Measurements from ENCODE around the gene DYNLT1. TPM values are rescaled to one million over a fixed set of nuclear protein-coding genes. Genes with fewer than 3 reads are reported as not detected.
A peak's percentile ranks its signal among the peaks of the same experiment; 100 is the strongest.

DYNLT1 gene
- polyA plus RNA-seq (2013, experiment 1 of 2), result 158 TPM
- 158 TPM for polyA plus RNA-seq (2013, experiment 2 of 2)

- Histone ChIP-seq H3K14ac (ENCODE audit: low read length) (peak within 1 kb of the TSS; percentile 99), H3K27me3 (ENCODE audit: control insufficient read depth in 3 of 3, insufficient read depth in 3 of 3, low read depth in 1 of 3, low read length in 3 of 3) (peaks cover 0 to 23% (median 0%) of the 10 kb centered on the region in 3 experiments), H3K4ac (ENCODE audit: low read length) (peak within 1 kb of the TSS; percentile 72), H3K9me3 (replicated peaks in 1 of 2; ENCODE audit: control insufficient read depth in 2 of 2, insufficient read depth in 1 of 2, low read depth in 1 of 2, low read length in 2 of 2) (peaks cover 0 to 2% of the 10 kb centered on the region in 2 donors), H4K91ac (ENCODE audit: low read depth, low read length, poor library complexity) (no peak within 1 kb of the TSS), H2BK5ac (ENCODE audit: low read length) (peak within 1 kb of the TSS; percentile 35), H3K36me3 (replicated peaks in 1 of 2; ENCODE audit: control insufficient read depth in 2 of 2, insufficient read depth in 2 of 2, low read length in 2 of 2) (peaks cover 0 to 34% of the 10 kb centered on the region in 2 donors), H3K18ac (ENCODE audit: low read length) (peak within 1 kb of the TSS; percentile 98), H2BK120ac (ENCODE audit: low read depth, low read length) (peak within 1 kb of the TSS; percentile 68), H2BK15ac (ENCODE audit: low read length) (no peak within 1 kb of the TSS), H3K4me1 (ENCODE audit: control insufficient read depth in 2 of 2, insufficient read depth in 1 of 2, low read depth in 1 of 2, low read length in 2 of 2) (peaks cover 4 to 8% of the 10 kb centered on the region in 2 donors), H3K9ac (ENCODE audit: low read depth, low read length, poor library complexity) (peak within 1 kb of the TSS; percentile 96), H3K79me1 (ENCODE audit: low read depth, low read length) (peaks cover 8% of the 10 kb centered on the region), H3K4me2 (ENCODE audit: insufficient read depth, low read length, poor library complexity, severe bottlenecking) (peak within 1 kb of the TSS; percentile 55), H4K8ac (ENCODE audit: low read depth, low read length) (no peak within 1 kb of the TSS), H3K4me3 (ENCODE audit: low read length in 2 of 2) (peak within 1 kb of the TSS; percentile 98 to 100), H2AFZ (ENCODE audit: low read length) (peak within 1 kb of the TSS; percentile 97), H2AK5ac (ENCODE audit: low read depth, low read length) (peak within 1 kb of the TSS; percentile 86), H3K23ac (ENCODE audit: low read depth, low read length, poor library complexity) (peak within 1 kb of the TSS; percentile 76), H3K27ac (replicated peaks; ENCODE audit: low read length) (peak within 1 kb of the TSS; percentile 79), H2BK12ac (ENCODE audit: low read length) (no peak within 1 kb of the TSS)
- no CpG with 5 or more reads among the region's 81 CpGs for WGBS, 2 donors (ENCODE audit: extremely low coverage in 2 of 2, insufficient read length in 2 of 2, insufficient replicate concordance in 1 of 2)
- peak; percentile 95 for DNase-seq (ENCODE audit: low spot score)
Observed at GRCh38 chr6:158644231-158645063, at the start of gene DYNLT1. TSS of gene DYNLT1 (minus strand) at chr6:158644743. CDS start at chr6:158644708, 35 bp downstream.

GRCh38 chr6:158688860-158689259 lies 44.3 kb upstream of the DYNLT1 start:
- Histone ChIP-seq H2AK5ac (ENCODE audit: low read depth, low read length) (no peak overlapping the region), H3K36me3 (replicated peaks in 1 of 2; ENCODE audit: control insufficient read depth in 2 of 2, insufficient read depth in 2 of 2, low read length in 2 of 2) (peaks cover 0 to 2% of the 10 kb centered on the region in 2 donors), H3K23ac (ENCODE audit: low read depth, low read length, poor library complexity) (no peak overlapping the region), H2BK5ac (ENCODE audit: low read length) (no peak overlapping the region), H3K27me3 (ENCODE audit: control insufficient read depth in 3 of 3, insufficient read depth in 3 of 3, low read depth in 1 of 3, low read length in 3 of 3) (peaks cover 0 to 10% (median 0%) of the 10 kb centered on the region in 3 experiments), H3K4me3 (ENCODE audit: low read length in 2 of 2) (no peak overlapping the region), H3K79me1 (ENCODE audit: low read depth, low read length) (no peaks in the 10 kb centered on the region), H3K4ac (ENCODE audit: low read length) (no peak overlapping the region), H2BK15ac (ENCODE audit: low read length) (no peak overlapping the region), H3K9me3 (replicated peaks in 1 of 2; ENCODE audit: control insufficient read depth in 2 of 2, insufficient read depth in 1 of 2, low read depth in 1 of 2, low read length in 2 of 2) (no peaks in the 10 kb centered on the region), H2BK12ac (ENCODE audit: low read length) (no peak overlapping the region), H3K9ac (ENCODE audit: low read depth, low read length, poor library complexity) (no peak overlapping the region), H4K8ac (ENCODE audit: low read depth, low read length) (no peak overlapping the region), H3K18ac (ENCODE audit: low read length) (no peak overlapping the region), H2BK120ac (ENCODE audit: low read depth, low read length) (no peak overlapping the region), H3K4me2 (ENCODE audit: insufficient read depth, low read length, poor library complexity, severe bottlenecking) (no peak overlapping the region), H3K27ac (replicated peaks; ENCODE audit: low read length) (no peak overlapping the region), H2AFZ (ENCODE audit: low read length) (no peak overlapping the region), H3K4me1 (ENCODE audit: control insufficient read depth in 2 of 2, insufficient read depth in 1 of 2, low read depth in 1 of 2, low read length in 2 of 2) (no peaks in the 10 kb centered on the region), H3K14ac (ENCODE audit: low read length) (no peak overlapping the region), H4K91ac (ENCODE audit: low read depth, low read length, poor library complexity) (no peak overlapping the region)
- no peak for DNase-seq (ENCODE audit: low spot score)
- no CpG with 5 or more reads among the region's 1 CpG for WGBS, 2 donors (ENCODE audit: extremely low coverage in 2 of 2, insufficient read length in 2 of 2, insufficient replicate concordance in 1 of 2)

GRCh38 chr6:158687506-158687905 lies 43.0 kb upstream of the DYNLT1 start:
- H3K27me3 ChIP-seq (ENCODE audit: control insufficient read depth in 3 of 3, insufficient read depth in 3 of 3, low read depth in 1 of 3, low read length in 3 of 3), result peaks cover 0 to 10% (median 0%) of the 10 kb centered on the region in 3 experiments
- no peak overlapping the region for H2BK5ac ChIP-seq (ENCODE audit: low read length)
- no CpG with 5 or more reads among the region's 4 CpGs for WGBS, 2 donors (ENCODE audit: extremely low coverage in 2 of 2, insufficient read length in 2 of 2, insufficient replicate concordance in 1 of 2)
- H3K27ac ChIP-seq (replicated peaks; ENCODE audit: low read length), result no peak overlapping the region
- H3K36me3 ChIP-seq (replicated peaks in 1 of 2; ENCODE audit: control insufficient read depth in 2 of 2, insufficient read depth in 2 of 2, low read length in 2 of 2), result peaks cover 0 to 2% of the 10 kb centered on the region in 2 donors
- H2BK15ac ChIP-seq (ENCODE audit: low read length), result no peak overlapping the region
- H3K4me2 ChIP-seq (ENCODE audit: insufficient read depth, low read length, poor library complexity, severe bottlenecking), result no peak overlapping the region
- H3K23ac ChIP-seq (ENCODE audit: low read depth, low read length, poor library complexity), result no peak overlapping the region
- H3K4me3 ChIP-seq (ENCODE audit: low read length in 2 of 2), result no peak overlapping the region
- no peak for DNase-seq (ENCODE audit: low spot score)
- H2AFZ ChIP-seq (ENCODE audit: low read length), result no peak overlapping the region
- H3K9ac ChIP-seq (ENCODE audit: low read depth, low read length, poor library complexity), result no peak overlapping the region
- no peak overlapping the region for H2BK12ac ChIP-seq (ENCODE audit: low read length)
- H2BK120ac ChIP-seq (ENCODE audit: low read depth, low read length), result no peak overlapping the region
- no peak overlapping the region for H3K18ac ChIP-seq (ENCODE audit: low read length)
- no peak overlapping the region for H4K91ac ChIP-seq (ENCODE audit: low read depth, low read length, poor library complexity)
- H2AK5ac ChIP-seq (ENCODE audit: low read depth, low read length), result no peak overlapping the region
- H4K8ac ChIP-seq (ENCODE audit: low read depth, low read length), result no peak overlapping the region
- H3K4me1 ChIP-seq (ENCODE audit: control insufficient read depth in 2 of 2, insufficient read depth in 1 of 2, low read depth in 1 of 2, low read length in 2 of 2), result no peaks in the 10 kb centered on the region
- H3K14ac ChIP-seq (ENCODE audit: low read length), result no peak overlapping the region
- no peaks in the 10 kb centered on the region for H3K9me3 ChIP-seq (replicated peaks in 1 of 2; ENCODE audit: control insufficient read depth in 2 of 2, insufficient read depth in 1 of 2, low read depth in 1 of 2, low read length in 2 of 2)
- H3K79me1 ChIP-seq (ENCODE audit: low read depth, low read length), result no peaks in the 10 kb centered on the region
- H3K4ac ChIP-seq (ENCODE audit: low read length), result no peak overlapping the region

- DNase-seq (ENCODE audit: low spot score), result no peak
- H3K23ac ChIP-seq (ENCODE audit: low read depth, low read length, poor library complexity), result no peak overlapping the region
- no peaks in the 10 kb centered on the region for H3K4me1 ChIP-seq (ENCODE audit: control insufficient read depth in 2 of 2, insufficient read depth in 1 of 2, low read depth in 1 of 2, low read length in 2 of 2)
- H3K4ac ChIP-seq (ENCODE audit: low read length), result no peak overlapping the region
- H2BK5ac ChIP-seq (ENCODE audit: low read length), result no peak overlapping the region
- WGBS, 2 donors (ENCODE audit: extremely low coverage in 2 of 2, insufficient read length in 2 of 2, insufficient replicate concordance in 1 of 2), result no CpG with 5 or more reads among the region's 7 CpGs
- no peak overlapping the region for H3K9ac ChIP-seq (ENCODE audit: low read depth, low read length, poor library complexity)
- peaks cover 0 to 10% (median 0%) of the 10 kb centered on the region in 3 experiments for H3K27me3 ChIP-seq (ENCODE audit: control insufficient read depth in 3 of 3, insufficient read depth in 3 of 3, low read depth in 1 of 3, low read length in 3 of 3)
- no peak overlapping the region for H3K4me2 ChIP-seq (ENCODE audit: insufficient read depth, low read length, poor library complexity, severe bottlenecking)
- no peak overlapping the region for H3K27ac ChIP-seq (replicated peaks; ENCODE audit: low read length)
- no peak overlapping the region for H3K18ac ChIP-seq (ENCODE audit: low read length)
- H3K36me3 ChIP-seq (replicated peaks in 1 of 2; ENCODE audit: control insufficient read depth in 2 of 2, insufficient read depth in 2 of 2, low read length in 2 of 2), result peaks cover 0 to 2% of the 10 kb centered on the region in 2 donors
- no peak overlapping the region for H3K14ac ChIP-seq (ENCODE audit: low read length)
- no peak overlapping the region for H2BK120ac ChIP-seq (ENCODE audit: low read depth, low read length)
- no peaks in the 10 kb centered on the region for H3K9me3 ChIP-seq (replicated peaks in 1 of 2; ENCODE audit: control insufficient read depth in 2 of 2, insufficient read depth in 1 of 2, low read depth in 1 of 2, low read length in 2 of 2)
- H3K79me1 ChIP-seq (ENCODE audit: low read depth, low read length), result no peaks in the 10 kb centered on the region
- H4K91ac ChIP-seq (ENCODE audit: low read depth, low read length, poor library complexity), result no peak overlapping the region
- no peak overlapping the region for H2BK15ac ChIP-seq (ENCODE audit: low read length)
- H2BK12ac ChIP-seq (ENCODE audit: low read length), result no peak overlapping the region
- no peak overlapping the region for H4K8ac ChIP-seq (ENCODE audit: low read depth, low read length)
- no peak overlapping the region for H2AK5ac ChIP-seq (ENCODE audit: low read depth, low read length)
- no peak overlapping the region for H3K4me3 ChIP-seq (ENCODE audit: low read length in 2 of 2)
- H2AFZ ChIP-seq (ENCODE audit: low read length), result no peak overlapping the region
Observed at GRCh38 chr6:158686791-158687381, 42.3 kb upstream of the DYNLT1 start.
